Keratinocyte (primary cell): ENCODE results near the gene ADO. TPM values are rescaled to one million over a fixed set of nuclear protein-coding genes. Genes with fewer than 3 reads are reported as not detected.

Source experiments
- DNase-seq: peaks from one replicate; pipeline ENCODE4 v3.0.0-alpha.2; 2011; ENCODE audit warnings: low read depth, missing footprints, low spot score
- FAIRE-seq: peaks from 2 replicates; lab custom pipeline; 2011; peaks lifted over from hg19 to GRCh38; lab: Jason Lieb, UNC
- H2AFZ ChIP-seq: 2 replicates; pipeline ENCODE4 v1.6.0; 2012; ENCODE audit warnings: low read length, control low read depth, inconsistent platforms; ENCODE audit not compliant: control insufficient read depth
- H3K27ac ChIP-seq: 2 replicates; pipeline ENCODE4 v1.5.1; 2011; ENCODE audit warnings: low read length; ENCODE audit not compliant: control insufficient read depth, insufficient read depth
- H3K27me3 ChIP-seq: 3 replicates; pipeline ENCODE4 v1.6.0; 2011; ENCODE audit warnings: low read length; ENCODE audit not compliant: control insufficient read depth, insufficient read depth; ENCODE audit errors: extremely low read depth
- H3K36me3 ChIP-seq, 2 experiments: 2 replicates in 1 of 2; 3 replicates in 1 of 2; pipeline ENCODE4 v1.5.1; 2011; ENCODE audit warnings: low read length in 2 of 2, mild to moderate bottlenecking in 1 of 2; ENCODE audit not compliant: control insufficient read depth in 2 of 2, insufficient read depth in 2 of 2; ENCODE audit errors: extremely low read depth in 1 of 2
- H3K4me1 ChIP-seq: 3 replicates; pipeline ENCODE4 v1.5.1; 2011; ENCODE audit warnings: low read length; ENCODE audit not compliant: control insufficient read depth, insufficient read depth; ENCODE audit errors: extremely low read depth
- H3K4me2 ChIP-seq: 3 replicates; pipeline ENCODE4 v1.6.0; 2011; ENCODE audit warnings: low read depth, low read length; ENCODE audit not compliant: control insufficient read depth, insufficient read depth; ENCODE audit errors: extremely low read depth
- H3K4me3 ChIP-seq, 3 experiments: fragments of 200-600 bp in 1 of 3; sonication (generic) in 1 of 3; 2 replicates in 2 of 3; 3 replicates in 1 of 3; pipeline ENCODE4 v1.5.1; 2011 to 2016; ENCODE audit warnings: low read length in 3 of 3, mild to moderate bottlenecking in 3 of 3, control low read depth in 2 of 3, inconsistent platforms in 1 of 3, low read depth in 1 of 3, mixed read lengths in 1 of 3, mixed run types in 1 of 3, moderate library complexity in 1 of 3; ENCODE audit not compliant: control insufficient read depth in 2 of 3, insufficient read depth in 2 of 3; ENCODE audit errors: extremely low read depth in 1 of 3
- H3K79me2 ChIP-seq: 2 replicates; pipeline ENCODE4 v1.6.0; 2012; ENCODE audit warnings: low read length; ENCODE audit not compliant: control insufficient read depth, insufficient read depth
- H3K9ac ChIP-seq: 3 replicates; pipeline ENCODE4 v1.6.0; 2011; ENCODE audit warnings: low read length; ENCODE audit not compliant: control insufficient read depth, insufficient read depth; ENCODE audit errors: extremely low read depth
- H3K9me1 ChIP-seq: 3 replicates; pipeline ENCODE4 v1.6.0; 2011; ENCODE audit warnings: low read length; ENCODE audit not compliant: control insufficient read depth, insufficient read depth; ENCODE audit errors: extremely low read depth
- H3K9me3 ChIP-seq: 2 replicates; pipeline ENCODE4 v1.5.1; 2012; ENCODE audit warnings: low read depth, low read length; ENCODE audit not compliant: control insufficient read depth
- H4K20me1 ChIP-seq: 3 replicates; pipeline ENCODE4 v1.6.0; 2011; ENCODE audit warnings: low read length; ENCODE audit not compliant: control insufficient read depth, insufficient read depth; ENCODE audit errors: extremely low read depth
- CTCF ChIP-seq, 3 experiments: IDR thresholded peaks in 1 of 3; conservative IDR thresholded peaks in 1 of 3; optimal IDR thresholded peaks in 1 of 3; 2 replicates in 2 of 3; 3 replicates in 1 of 3; pipeline versions ENCODE3 to v1.5.1; 2011; ENCODE audit warnings: low read length in 3 of 3, mild to moderate bottlenecking in 3 of 3, moderate library complexity in 2 of 3, control low read depth in 1 of 3, inconsistent platforms in 1 of 3; ENCODE audit not compliant: insufficient read depth in 2 of 3; ENCODE audit errors: extremely low read depth in 1 of 3
- EZH2 ChIP-seq: IDR thresholded peaks from one replicate; pipeline ENCODE4 v1.6.1; 2012; ENCODE audit warnings: inconsistent platforms, mild to moderate bottlenecking, low read length, moderate library complexity
- dilution Hi-C: fragments of 300-500 bp; cut with MboI; formaldehyde crosslinking; loops from one replicate; pipeline ENCODE4 v1.7.0; 2020; ENCODE audit warnings: low sequenced_read_pairs; ENCODE audit not compliant: extremely low pct_ligation_motif_present
- polyA plus RNA-seq, 5 experiments: library from polyadenylated mRNA; depleted of rRNA in 3 of 5; stranded (reverse) in 3 of 5; stranded (forward) in 1 of 5; unstranded in 1 of 5; fragments of >200 nt; gene quantifications; 1 replicate in 1 of 5; 2 replicates in 3 of 5; 3 replicates in 1 of 5; pipeline versions ENCODE4 v1.2.1 to v1.2.3, GENCODE V29; 2011 to 2012; ENCODE audit warnings: missing spikeins in 2 of 5, low read depth in 1 of 5, low replicate concordance in 1 of 5

The ADO gene
- polyA plus RNA-seq, 1 donor (not counting 4 experiments of a cell fraction or from before 2014, with no cell fraction given) = 16.5 TPM

- Histone ChIP-seq H3K36me3 (no peaks in the 10 kb centered on the region), H3K79me2 (no peaks in the 10 kb centered on the region), H3K4me2 (no peak overlapping the region), H3K27me3 (peaks cover 4% of the 10 kb centered on the region), H3K4me3 (no peak overlapping the region), H4K20me1 (no peaks in the 10 kb centered on the region), H2AFZ (no peak overlapping the region), H3K27ac (no peak overlapping the region), H3K4me1 (no peaks in the 10 kb centered on the region), H3K9me1 (no peaks in the 10 kb centered on the region), H3K9me3 (no peaks in the 10 kb centered on the region), H3K9ac (no peak overlapping the region)
- FAIRE-seq (no peak), DNase-seq (no peak)
- TF ChIP-seq EZH2 (no peak), CTCF (optimal IDR thresholded peaks at IDR 0.05 in 1 of 3, IDR thresholded peaks at IDR 0.05 in 1 of 3, conservative IDR thresholded peaks at IDR 0.05 in 1 of 3; ENCODE audit: extremely low read depth in 1 of 3, insufficient read depth in 2 of 3, low read length in 3 of 3) (no peak)
- dilution Hi-C loops = no loop called here
These were observed 48.6 kb upstream of the ADO start for GRCh38 chr10:62755662-62756653.

GRCh38 chr10:62759599-62760175, 44.8 kb upstream of the ADO start:
- no peak overlapping the region for H3K4me3 ChIP-seq
- no peaks in the 10 kb centered on the region for H3K79me2 ChIP-seq
- no peaks in the 10 kb centered on the region for H3K9me3 ChIP-seq
- no peak overlapping the region for H2AFZ ChIP-seq
- TF ChIP-seq CTCF (optimal IDR thresholded peaks at IDR 0.05 in 1 of 3, IDR thresholded peaks at IDR 0.05 in 1 of 3, conservative IDR thresholded peaks at IDR 0.05 in 1 of 3; ENCODE audit: extremely low read depth in 1 of 3, insufficient read depth in 2 of 3, low read length in 3 of 3) (no peak), EZH2 (no peak)
- no peaks in the 10 kb centered on the region for H3K4me1 ChIP-seq
- FAIRE-seq = no peak
- H4K20me1 ChIP-seq = no peaks in the 10 kb centered on the region
- H3K27me3 ChIP-seq = peaks cover 3% of the 10 kb centered on the region
- no peaks in the 10 kb centered on the region for H3K9me1 ChIP-seq
- H3K27ac ChIP-seq = no peak overlapping the region
- no peak for DNase-seq
- no peaks in the 10 kb centered on the region for H3K36me3 ChIP-seq
- dilution Hi-C loops = no loop called here
- no peak overlapping the region for H3K4me2 ChIP-seq
- H3K9ac ChIP-seq = no peak overlapping the region
